GM23338 (cell line): Measurements from ENCODE around the gene TMPRSS2. TPM values are rescaled to one million over a fixed set of nuclear protein-coding genes. Genes with fewer than 3 reads are reported as not detected.

ENCODE experiments used
- ATAC-seq: fragments of 200-7000 bp; cut with Tn5 transposase; 3 replicates; pipeline ENCODE4 v1.9.1; 2020
- DNase-seq: peaks from one replicate; pipeline ENCODE4 v3.0.0-alpha.2; 2015; ENCODE audit warnings: low spot score
- H2AFZ ChIP-seq: fragments of 200-600 bp; sonication (generic); 2 replicates; pipeline ENCODE4 v1.8.0; 2016; ENCODE audit warnings: antibody characterized with exemption, mild to moderate bottlenecking, moderate library complexity
- H3F3A ChIP-seq: fragments of 200-600 bp; sonication (generic); replicated peaks from 2 replicates; pipeline ENCODE4 v1.8.0; 2017; ENCODE audit warnings: antibody characterized with exemption, mixed run types, low read depth
- H3K27ac ChIP-seq: fragments of 200-600 bp; sonication (generic); 2 replicates; pipeline ENCODE4 v1.6.1; 2016; ENCODE audit warnings: low read depth
- H3K27me3 ChIP-seq: fragments of 200-600 bp; sonication (generic); 2 replicates; pipeline ENCODE4 v1.8.0; 2016; ENCODE audit warnings: mild to moderate bottlenecking, mixed run types, moderate library complexity; ENCODE audit not compliant: insufficient read depth
- H3K36me3 ChIP-seq: fragments of 200-600 bp; sonication (generic); 2 replicates; pipeline ENCODE4 v1.8.0; 2016; ENCODE audit warnings: mild to moderate bottlenecking; ENCODE audit not compliant: insufficient read depth
- H3K4me1 ChIP-seq: fragments of 200-600 bp; sonication (generic); 2 replicates; pipeline ENCODE4 v1.8.0; 2016; ENCODE audit warnings: mild to moderate bottlenecking, moderate library complexity; ENCODE audit not compliant: insufficient read depth
- H3K4me2 ChIP-seq: fragments of 200-600 bp; sonication (generic); 2 replicates; pipeline ENCODE4 v1.7.1; 2017; ENCODE audit warnings: mixed run types
- H3K4me3 ChIP-seq: fragments of 200-600 bp; sonication (generic); 2 replicates; pipeline ENCODE4 v1.6.1; 2016; ENCODE audit warnings: mixed run types
- H3K79me2 ChIP-seq: fragments of 200-600 bp; sonication (generic); replicated peaks from 2 replicates; pipeline ENCODE4 v1.8.0; 2017; ENCODE audit warnings: mild to moderate bottlenecking; ENCODE audit not compliant: insufficient read depth
- H3K9me2 ChIP-seq: fragments of 200-600 bp; sonication (generic); 2 replicates; pipeline ENCODE4 v1.8.0; 2017; ENCODE audit not compliant: insufficient read depth
- H4K20me1 ChIP-seq: fragments of 200-600 bp; sonication (generic); replicated peaks from 2 replicates; pipeline ENCODE4 v1.8.0; 2017; ENCODE audit warnings: mild to moderate bottlenecking; ENCODE audit not compliant: insufficient read depth
- H3K27ac Mint-ChIP-seq: 2 replicates; pipeline ENCODE4 v1.8.0; 2020; ENCODE audit warnings: inconsistent platforms, mild to moderate bottlenecking, moderate library complexity, mixed read lengths
- H3K27me3 Mint-ChIP-seq: 3 replicates; pipeline ENCODE4 v1.8.0; 2022; ENCODE audit warnings: low read depth, mild to moderate bottlenecking, moderate library complexity, mixed read lengths, inconsistent platforms; ENCODE audit not compliant: insufficient read depth, poor library complexity
- H3K36me3 Mint-ChIP-seq: 3 replicates; pipeline ENCODE4 v1.8.0; 2021; ENCODE audit warnings: low read depth, mild to moderate bottlenecking, inconsistent platforms, moderate library complexity, mixed read lengths
- H3K4me1 Mint-ChIP-seq: 3 replicates; pipeline ENCODE4 v1.8.0; 2020; ENCODE audit warnings: mild to moderate bottlenecking, inconsistent platforms, mixed read lengths
- H3K4me3 Mint-ChIP-seq: 3 replicates; pipeline ENCODE4 v1.8.0; 2021; ENCODE audit warnings: moderate library complexity, mild to moderate bottlenecking, inconsistent platforms, mixed read lengths
- H3K9me3 Mint-ChIP-seq: 3 replicates; pipeline ENCODE4 v1.8.0; 2020; ENCODE audit warnings: moderate library complexity, mild to moderate bottlenecking, inconsistent platforms, mixed read lengths
- CREB1 ChIP-seq: fragments of 250-450 bp; sonication (Bioruptor Pico); IDR thresholded peaks from 2 replicates; pipeline ENCODE4 v1.5.0; 2020; ENCODE audit warnings: low read depth, mild to moderate bottlenecking, moderate library complexity
- EZH2 ChIP-seq: fragments of 200-600 bp; sonication (generic); IDR thresholded peaks from one replicate; pipeline ENCODE4 v1.8.0; 2017; ENCODE audit warnings: antibody characterized with exemption, mild to moderate bottlenecking, low read depth; ENCODE audit not compliant: unreplicated experiment
- EZH2phosphoT487 ChIP-seq: fragments of 200-600 bp; sonication (generic); IDR thresholded peaks from one replicate; pipeline ENCODE4 v1.8.1; 2018; ENCODE audit warnings: antibody characterized with exemption; ENCODE audit not compliant: unreplicated experiment
- JUNB ChIP-seq: IDR thresholded peaks from one replicate; pipeline ENCODE4 v1.6.1; 2016; ENCODE audit warnings: antibody characterized with exemption; ENCODE audit not compliant: unreplicated experiment
- NANOG ChIP-seq: IDR thresholded peaks from 2 replicates; pipeline ENCODE4 v1.6.1; 2016; ENCODE audit warnings: antibody characterized with exemption, borderline replicate concordance
- POLR2AphosphoS5 ChIP-seq: IDR thresholded peaks from 2 replicates; pipeline ENCODE4 v1.6.1; 2016; ENCODE audit warnings: antibody characterized with exemption, low read depth
- STAT1 ChIP-seq: IDR thresholded peaks from one replicate; pipeline ENCODE4 v1.6.1; 2016; ENCODE audit warnings: antibody characterized with exemption; ENCODE audit not compliant: unreplicated experiment
- ZNF114 ChIP-seq: fragments of 250-450 bp; sonication (Bioruptor Pico); IDR thresholded peaks from 2 replicates; pipeline ENCODE4 v1.5.0; 2020; ENCODE audit warnings: mild to moderate bottlenecking, moderate library complexity
- ZNF331 ChIP-seq: fragments of 250-450 bp; sonication (Bioruptor Pico); IDR thresholded peaks from 2 replicates; pipeline ENCODE4 v1.5.0; 2020; ENCODE audit warnings: low read depth, mild to moderate bottlenecking, moderate library complexity
- polyA plus RNA-seq: library from polyadenylated mRNA; unstranded; fragments of >200 nt; fragmentation: Nextera tagmentation; extraction: Ambion mirVana; gene quantifications from 2 replicates; pipeline ENCODE4 v1.2.1, GENCODE V29; 2016
- total RNA-seq: library from RNA; depleted of rRNA; stranded (reverse); fragments of >200 nt; shearing (Covaris generic); gene quantifications from 2 replicates; pipeline ENCODE4 v1.2.3, GENCODE V29; 2014
- TF ChIP-seq, protein P1 (sequence below): IDR thresholded peaks from one replicate; pipeline ENCODE4 v1.6.1; 2018; ENCODE audit warnings: antibody characterized with exemption; ENCODE audit not compliant: unreplicated experiment
- TF ChIP-seq, protein P2 (sequence below), 2 experiments: fragments of 200-600 bp in 1 of 2; sonication (generic) in 1 of 2; conservative IDR thresholded peaks; 2 replicates each; pipeline versions ENCODE4 v1.5.1 to v1.6.1; 2016 to 2017; ENCODE audit warnings: antibody characterized with exemption in 2 of 2, low read depth in 2 of 2, mild to moderate bottlenecking in 2 of 2, moderate library complexity in 1 of 2
- TF ChIP-seq, protein P3 (sequence below): fragments of 250-450 bp; sonication (Bioruptor Pico); IDR thresholded peaks from 2 replicates; pipeline ENCODE4 v1.5.0; 2020; ENCODE audit warnings: mild to moderate bottlenecking, moderate library complexity
- TF ChIP-seq, protein P4 (sequence below): IDR thresholded peaks from 2 replicates; pipeline ENCODE4 v1.6.1; 2016; ENCODE audit warnings: antibody characterized with exemption

The TMPRSS2 gene
- total and polyA plus RNA-seq, 2 experiments from 2014 or later = 2.3 to 4.9 TPM

DNA sequence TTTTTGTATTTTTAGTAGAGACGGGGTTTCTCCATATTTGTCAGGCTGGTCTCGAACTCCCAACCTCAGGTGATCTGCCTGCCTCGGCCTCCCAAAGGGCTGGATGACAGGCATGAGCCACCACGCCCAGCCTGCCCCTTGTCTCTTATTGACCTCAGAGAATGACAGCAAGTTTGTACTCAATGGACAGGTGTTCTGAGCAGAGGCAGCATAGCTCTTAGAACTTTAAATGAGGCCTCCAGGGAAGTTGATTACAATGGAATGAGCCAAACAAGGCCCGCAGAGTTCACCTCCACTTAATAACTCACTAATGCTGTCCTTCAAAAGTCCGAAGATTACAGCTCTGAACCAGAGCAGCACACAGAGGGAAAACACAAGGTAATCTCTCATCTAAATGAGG lies 10.9 kb downstream of the TMPRSS2 start:
- Histone ChIP-seq H2AFZ (no peak overlapping the region), H3K4me2 (no peak overlapping the region), H3K36me3 (no peaks in the 10 kb centered on the region), H3K4me3 (no peak overlapping the region), H3K27ac (no peak overlapping the region), H3F3A (no peaks in the 10 kb centered on the region), H3K9me2 (no peaks in the 10 kb centered on the region), H3K79me2 (no peaks in the 10 kb centered on the region; the same call in 1 of the 2 replicates), H3K4me1 (no peaks in the 10 kb centered on the region), H4K20me1 (no peaks in the 10 kb centered on the region), H3K27me3 (no peaks in the 10 kb centered on the region)
- H3K4me1 Mint-ChIP-seq = peaks cover 11% of the 10 kb centered on the region; the same call in 2 of the 3 replicates
- DNase-seq (no peak), ATAC-seq (no peak)
- H3K36me3 Mint-ChIP-seq = no peaks in the 10 kb centered on the region; the same call in 2 of the 3 replicates
- no peaks in the 10 kb centered on the region for H3K27me3 Mint-ChIP-seq
- no peaks in the 10 kb centered on the region for H3K9me3 Mint-ChIP-seq
- TF ChIP-seq EZH2phosphoT487 = no peak
- TF ChIP-seq, protein P1, sequence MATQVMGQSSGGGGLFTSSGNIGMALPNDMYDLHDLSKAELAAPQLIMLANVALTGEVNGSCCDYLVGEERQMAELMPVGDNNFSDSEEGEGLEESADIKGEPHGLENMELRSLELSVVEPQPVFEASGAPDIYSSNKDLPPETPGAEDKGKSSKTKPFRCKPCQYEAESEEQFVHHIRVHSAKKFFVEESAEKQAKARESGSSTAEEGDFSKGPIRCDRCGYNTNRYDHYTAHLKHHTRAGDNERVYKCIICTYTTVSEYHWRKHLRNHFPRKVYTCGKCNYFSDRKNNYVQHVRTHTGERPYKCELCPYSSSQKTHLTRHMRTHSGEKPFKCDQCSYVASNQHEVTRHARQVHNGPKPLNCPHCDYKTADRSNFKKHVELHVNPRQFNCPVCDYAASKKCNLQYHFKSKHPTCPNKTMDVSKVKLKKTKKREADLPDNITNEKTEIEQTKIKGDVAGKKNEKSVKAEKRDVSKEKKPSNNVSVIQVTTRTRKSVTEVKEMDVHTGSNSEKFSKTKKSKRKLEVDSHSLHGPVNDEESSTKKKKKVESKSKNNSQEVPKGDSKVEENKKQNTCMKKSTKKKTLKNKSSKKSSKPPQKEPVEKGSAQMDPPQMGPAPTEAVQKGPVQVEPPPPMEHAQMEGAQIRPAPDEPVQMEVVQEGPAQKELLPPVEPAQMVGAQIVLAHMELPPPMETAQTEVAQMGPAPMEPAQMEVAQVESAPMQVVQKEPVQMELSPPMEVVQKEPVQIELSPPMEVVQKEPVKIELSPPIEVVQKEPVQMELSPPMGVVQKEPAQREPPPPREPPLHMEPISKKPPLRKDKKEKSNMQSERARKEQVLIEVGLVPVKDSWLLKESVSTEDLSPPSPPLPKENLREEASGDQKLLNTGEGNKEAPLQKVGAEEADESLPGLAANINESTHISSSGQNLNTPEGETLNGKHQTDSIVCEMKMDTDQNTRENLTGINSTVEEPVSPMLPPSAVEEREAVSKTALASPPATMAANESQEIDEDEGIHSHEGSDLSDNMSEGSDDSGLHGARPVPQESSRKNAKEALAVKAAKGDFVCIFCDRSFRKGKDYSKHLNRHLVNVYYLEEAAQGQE = no peak
- no peak for TF ChIP-seq POLR2AphosphoS5
- TF ChIP-seq, protein P2, sequence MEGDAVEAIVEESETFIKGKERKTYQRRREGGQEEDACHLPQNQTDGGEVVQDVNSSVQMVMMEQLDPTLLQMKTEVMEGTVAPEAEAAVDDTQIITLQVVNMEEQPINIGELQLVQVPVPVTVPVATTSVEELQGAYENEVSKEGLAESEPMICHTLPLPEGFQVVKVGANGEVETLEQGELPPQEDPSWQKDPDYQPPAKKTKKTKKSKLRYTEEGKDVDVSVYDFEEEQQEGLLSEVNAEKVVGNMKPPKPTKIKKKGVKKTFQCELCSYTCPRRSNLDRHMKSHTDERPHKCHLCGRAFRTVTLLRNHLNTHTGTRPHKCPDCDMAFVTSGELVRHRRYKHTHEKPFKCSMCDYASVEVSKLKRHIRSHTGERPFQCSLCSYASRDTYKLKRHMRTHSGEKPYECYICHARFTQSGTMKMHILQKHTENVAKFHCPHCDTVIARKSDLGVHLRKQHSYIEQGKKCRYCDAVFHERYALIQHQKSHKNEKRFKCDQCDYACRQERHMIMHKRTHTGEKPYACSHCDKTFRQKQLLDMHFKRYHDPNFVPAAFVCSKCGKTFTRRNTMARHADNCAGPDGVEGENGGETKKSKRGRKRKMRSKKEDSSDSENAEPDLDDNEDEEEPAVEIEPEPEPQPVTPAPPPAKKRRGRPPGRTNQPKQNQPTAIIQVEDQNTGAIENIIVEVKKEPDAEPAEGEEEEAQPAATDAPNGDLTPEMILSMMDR (conservative IDR thresholded peaks at IDR 0.05; ENCODE audit: low read depth in 2 of 2) = no peak
- TF ChIP-seq STAT1 = no peak
- TF ChIP-seq ZNF114 (CRISPR knock-in tag) = no peak
- no peak for TF ChIP-seq CREB1 (CRISPR knock-in tag)
- TF ChIP-seq, protein P3, sequence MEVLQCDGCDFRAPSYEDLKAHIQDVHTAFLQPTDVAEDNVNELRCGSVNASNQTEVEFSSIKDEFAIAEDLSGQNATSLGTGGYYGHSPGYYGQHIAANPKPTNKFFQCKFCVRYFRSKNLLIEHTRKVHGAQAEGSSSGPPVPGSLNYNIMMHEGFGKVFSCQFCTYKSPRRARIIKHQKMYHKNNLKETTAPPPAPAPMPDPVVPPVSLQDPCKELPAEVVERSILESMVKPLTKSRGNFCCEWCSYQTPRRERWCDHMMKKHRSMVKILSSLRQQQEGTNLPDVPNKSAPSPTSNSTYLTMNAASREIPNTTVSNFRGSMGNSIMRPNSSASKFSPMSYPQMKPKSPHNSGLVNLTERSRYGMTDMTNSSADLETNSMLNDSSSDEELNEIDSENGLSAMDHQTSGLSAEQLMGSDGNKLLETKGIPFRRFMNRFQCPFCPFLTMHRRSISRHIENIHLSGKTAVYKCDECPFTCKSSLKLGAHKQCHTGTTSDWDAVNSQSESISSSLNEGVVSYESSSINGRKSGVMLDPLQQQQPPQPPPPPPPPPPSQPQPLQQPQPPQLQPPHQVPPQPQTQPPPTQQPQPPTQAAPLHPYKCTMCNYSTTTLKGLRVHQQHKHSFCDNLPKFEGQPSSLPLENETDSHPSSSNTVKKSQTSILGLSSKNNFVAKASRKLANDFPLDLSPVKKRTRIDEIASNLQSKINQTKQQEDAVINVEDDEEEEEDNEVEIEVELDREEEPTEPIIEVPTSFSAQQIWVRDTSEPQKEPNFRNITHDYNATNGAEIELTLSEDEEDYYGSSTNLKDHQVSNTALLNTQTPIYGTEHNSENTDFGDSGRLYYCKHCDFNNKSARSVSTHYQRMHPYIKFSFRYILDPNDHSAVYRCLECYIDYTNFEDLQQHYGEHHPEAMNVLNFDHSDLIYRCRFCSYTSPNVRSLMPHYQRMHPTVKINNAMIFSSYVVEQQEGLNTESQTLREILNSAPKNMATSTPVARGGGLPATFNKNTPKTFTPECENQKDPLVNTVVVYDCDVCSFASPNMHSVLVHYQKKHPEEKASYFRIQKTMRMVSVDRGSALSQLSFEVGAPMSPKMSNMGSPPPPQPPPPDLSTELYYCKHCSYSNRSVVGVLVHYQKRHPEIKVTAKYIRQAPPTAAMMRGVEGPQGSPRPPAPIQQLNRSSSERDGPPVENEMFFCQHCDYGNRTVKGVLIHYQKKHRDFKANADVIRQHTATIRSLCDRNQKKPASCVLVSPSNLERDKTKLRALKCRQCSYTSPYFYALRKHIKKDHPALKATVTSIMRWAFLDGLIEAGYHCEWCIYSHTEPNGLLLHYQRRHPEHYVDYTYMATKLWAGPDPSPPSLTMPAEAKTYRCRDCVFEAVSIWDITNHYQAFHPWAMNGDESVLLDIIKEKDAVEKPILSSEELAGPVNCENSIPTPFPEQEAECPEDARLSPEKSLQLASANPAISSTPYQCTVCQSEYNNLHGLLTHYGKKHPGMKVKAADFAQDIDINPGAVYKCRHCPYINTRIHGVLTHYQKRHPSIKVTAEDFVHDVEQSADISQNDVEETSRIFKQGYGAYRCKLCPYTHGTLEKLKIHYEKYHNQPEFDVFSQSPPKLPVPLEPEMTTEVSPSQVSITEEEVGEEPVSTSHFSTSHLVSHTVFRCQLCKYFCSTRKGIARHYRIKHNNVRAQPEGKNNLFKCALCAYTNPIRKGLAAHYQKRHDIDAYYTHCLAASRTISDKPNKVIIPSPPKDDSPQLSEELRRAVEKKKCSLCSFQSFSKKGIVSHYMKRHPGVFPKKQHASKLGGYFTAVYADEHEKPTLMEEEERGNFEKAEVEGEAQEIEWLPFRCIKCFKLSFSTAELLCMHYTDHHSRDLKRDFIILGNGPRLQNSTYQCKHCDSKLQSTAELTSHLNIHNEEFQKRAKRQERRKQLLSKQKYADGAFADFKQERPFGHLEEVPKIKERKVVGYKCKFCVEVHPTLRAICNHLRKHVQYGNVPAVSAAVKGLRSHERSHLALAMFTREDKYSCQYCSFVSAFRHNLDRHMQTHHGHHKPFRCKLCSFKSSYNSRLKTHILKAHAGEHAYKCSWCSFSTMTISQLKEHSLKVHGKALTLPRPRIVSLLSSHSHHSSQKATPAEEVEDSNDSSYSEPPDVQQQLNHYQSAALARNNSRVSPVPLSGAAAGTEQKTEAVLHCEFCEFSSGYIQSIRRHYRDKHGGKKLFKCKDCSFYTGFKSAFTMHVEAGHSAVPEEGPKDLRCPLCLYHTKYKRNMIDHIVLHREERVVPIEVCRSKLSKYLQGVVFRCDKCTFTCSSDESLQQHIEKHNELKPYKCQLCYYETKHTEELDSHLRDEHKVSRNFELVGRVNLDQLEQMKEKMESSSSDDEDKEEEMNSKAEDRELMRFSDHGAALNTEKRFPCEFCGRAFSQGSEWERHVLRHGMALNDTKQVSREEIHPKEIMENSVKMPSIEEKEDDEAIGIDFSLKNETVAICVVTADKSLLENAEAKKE (CRISPR knock-in tag) = no peak
- TF ChIP-seq, protein P4, sequence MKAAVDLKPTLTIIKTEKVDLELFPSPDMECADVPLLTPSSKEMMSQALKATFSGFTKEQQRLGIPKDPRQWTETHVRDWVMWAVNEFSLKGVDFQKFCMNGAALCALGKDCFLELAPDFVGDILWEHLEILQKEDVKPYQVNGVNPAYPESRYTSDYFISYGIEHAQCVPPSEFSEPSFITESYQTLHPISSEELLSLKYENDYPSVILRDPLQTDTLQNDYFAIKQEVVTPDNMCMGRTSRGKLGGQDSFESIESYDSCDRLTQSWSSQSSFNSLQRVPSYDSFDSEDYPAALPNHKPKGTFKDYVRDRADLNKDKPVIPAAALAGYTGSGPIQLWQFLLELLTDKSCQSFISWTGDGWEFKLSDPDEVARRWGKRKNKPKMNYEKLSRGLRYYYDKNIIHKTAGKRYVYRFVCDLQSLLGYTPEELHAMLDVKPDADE = no peak
- no peak for TF ChIP-seq ZNF331 (CRISPR knock-in tag)
- TF ChIP-seq EZH2 = no peak
- TF ChIP-seq NANOG = no peak
- TF ChIP-seq JUNB = no peak
- no peak overlapping the region for H3K4me3 Mint-ChIP-seq
- H3K27ac Mint-ChIP-seq = no peak overlapping the region
